GM12878 (cell line): Measurements from ENCODE around the gene BTBD7. TPM values are rescaled to one million over a fixed set of nuclear protein-coding genes. Genes with fewer than 3 reads are reported as not detected.

ENCODE experiments used
- ATAC-seq: fragments of 200-7000 bp; cut with Tn5 transposase; 3 replicates; pipeline ENCODE4 v1.9.1; 2020; ENCODE audit warnings: mild to moderate bottlenecking, moderate library complexity
- BruUV-seq: library from RNA; stranded (reverse); fragments of 400-500 nt; replicated peaks from 2 replicates; lab custom pipeline; 2021; lab: Mats Ljungman, UMichigan
- CTCF ChIA-PET: fragments of 300-600 bp; sonication (Branson Sonifier 250); formaldehyde crosslinking; extraction: SDS; loops from one replicate; lab custom pipeline; 2021; ENCODE audit warnings: inconsistent platforms; lab: Yijun Ruan, JAX
- POLR2A ChIA-PET: fragments of 350-600 bp; formaldehyde crosslinking; extraction: SDS; loops from one replicate; lab custom pipeline; 2021; ENCODE audit warnings: inconsistent platforms; lab: Charles Lee
- RAD21 ChIA-PET: fragments of 300-600 bp; sonication (Branson Sonifier 250); formaldehyde crosslinking; loops from one replicate; lab custom pipeline; 2023; ENCODE audit warnings: antibody characterized with exemption; ENCODE audit not compliant: unreplicated experiment; lab: Charles Lee
- SMC1A ChIA-PET: fragments of 300-600 bp; sonication (Branson Sonifier 250); formaldehyde crosslinking; loops from one replicate; lab custom pipeline; 2023; ENCODE audit not compliant: unreplicated experiment, uncharacterized antibody; lab: Charles Lee
- DNase-seq: peaks from one replicate; pipeline ENCODE4 v3.0.0-alpha.2; 2011; ENCODE audit warnings: low read depth, low spot score
- FAIRE-seq: peaks from 3 replicates; lab custom pipeline; 2011; peaks lifted over from hg19 to GRCh38; lab: Jason Lieb, UNC
- H2AFZ ChIP-seq: 2 replicates; pipeline ENCODE4 v1.6.0; 2011; ENCODE audit warnings: low read depth, low read length, control low read depth; ENCODE audit not compliant: control insufficient read depth
- H3K27ac ChIP-seq: 2 replicates; pipeline ENCODE4 v1.5.1; 2011; ENCODE audit warnings: control low read depth; ENCODE audit not compliant: control insufficient read depth, insufficient read depth
- H3K27me3 ChIP-seq, 2 experiments: replicated peaks in 1 of 2; 2 replicates each; pipeline versions ENCODE4 v1.6.0 to v1.6.1; 2011; ENCODE audit warnings: low read length in 1 of 2; ENCODE audit not compliant: control insufficient read depth in 2 of 2, insufficient read depth in 2 of 2
- H3K36me3 ChIP-seq, 2 experiments: 2 replicates each; pipeline ENCODE4 v1.5.1; 2011; ENCODE audit warnings: low read length in 1 of 2; ENCODE audit not compliant: control insufficient read depth in 2 of 2, insufficient read depth in 2 of 2
- H3K4me1 ChIP-seq: 2 replicates; pipeline ENCODE4 v1.6.1; 2011; ENCODE audit warnings: mild to moderate bottlenecking, low read length, moderate library complexity, mixed read lengths; ENCODE audit not compliant: control insufficient read depth, insufficient read depth
- H3K4me2 ChIP-seq: 2 replicates; pipeline ENCODE4 v1.6.0; 2011; ENCODE audit warnings: control low read depth; ENCODE audit not compliant: control insufficient read depth, insufficient read depth
- H3K4me3 ChIP-seq: fragments of 200-600 bp; sonication (generic); 2 replicates; pipeline ENCODE4 v1.5.1; 2016
- H3K79me2 ChIP-seq: 2 replicates; pipeline ENCODE4 v1.6.0; 2011; ENCODE audit warnings: low read length; ENCODE audit not compliant: control insufficient read depth, insufficient read depth
- H3K9ac ChIP-seq: 2 replicates; pipeline ENCODE4 v1.8.0; 2011; ENCODE audit warnings: low read length, control low read depth, mixed read lengths; ENCODE audit not compliant: control insufficient read depth, insufficient read depth
- H3K9me3 ChIP-seq: replicated peaks from 3 replicates; pipeline ENCODE4 v1.5.1; 2011; ENCODE audit warnings: mild to moderate bottlenecking, low read length; ENCODE audit not compliant: control insufficient read depth, insufficient read depth
- H4K20me1 ChIP-seq: 2 replicates; pipeline ENCODE4 v1.6.0; 2011; ENCODE audit not compliant: control insufficient read depth, insufficient read depth
- BHLHE40 ChIP-seq, 2 experiments: fragments of 450-650 bp in 1 of 2; IDR thresholded peaks; 2 replicates each; pipeline ENCODE4 v1.6.1; 2011 to 2017; ENCODE audit warnings: low read depth in 2 of 2, borderline replicate concordance in 1 of 2, improper control_type of control experiment in 1 of 2, low read length in 1 of 2, mild to moderate bottlenecking in 1 of 2
- CHD4 ChIP-seq: fragments of 200-600 bp; sonication (generic); IDR thresholded peaks from 2 replicates; pipeline ENCODE4 v1.6.1; 2016; ENCODE audit warnings: mild to moderate bottlenecking
- CREM ChIP-seq: IDR thresholded peaks from 2 replicates; pipeline ENCODE4 v1.6.1; 2014; ENCODE audit warnings: antibody characterized with exemption, low read depth
- EP300 ChIP-seq, 2 experiments: fragments of 150-350 bp in 1 of 2; IDR thresholded peaks; 2 replicates each; pipeline ENCODE4 v1.6.1; 2011 to 2012; ENCODE audit warnings: low read depth in 2 of 2, low read length in 2 of 2, borderline replicate concordance in 1 of 2, improper control_type of control experiment in 1 of 2, inconsistent platforms in 1 of 2; ENCODE audit not compliant: control insufficient read depth in 1 of 2
- IKZF2 ChIP-seq, 2 experiments: fragments of 450-650 bp; IDR thresholded peaks; 2 replicates each; pipeline ENCODE4 v1.6.1; 2017; ENCODE audit warnings: mild to moderate bottlenecking in 2 of 2, moderate library complexity in 2 of 2
- IRF4 ChIP-seq: IDR thresholded peaks from 2 replicates; pipeline ENCODE4 v1.6.1; 2011; ENCODE audit warnings: low read depth, low read length
- NBN ChIP-seq: fragments of 450-650 bp; IDR thresholded peaks from 2 replicates; pipeline ENCODE4 v1.6.1; 2016
- NR2F1 ChIP-seq: fragments of 450-650 bp; conservative IDR thresholded peaks from 2 replicates; pipeline ENCODE4 v1.6.1; 2017; ENCODE audit warnings: mild to moderate bottlenecking
- PAX8 ChIP-seq: fragments of 450-650 bp; IDR thresholded peaks from 2 replicates; pipeline ENCODE4 v1.6.1; 2017; ENCODE audit warnings: mild to moderate bottlenecking, moderate library complexity
- RELA ChIP-seq: fragments of 450-650 bp; IDR thresholded peaks from 2 replicates; pipeline ENCODE4 v1.8.0; 2014; ENCODE audit warnings: borderline replicate concordance; ENCODE audit not compliant: partially characterized antibody
- RUNX3 ChIP-seq: IDR thresholded peaks from 2 replicates; pipeline ENCODE4 v1.6.1; 2012; ENCODE audit warnings: low read length, inconsistent platforms
- SUPT20H ChIP-seq: IDR thresholded peaks from 2 replicates; pipeline ENCODE4 v1.6.1; 2011; ENCODE audit warnings: low read depth, mild to moderate bottlenecking, low read length, moderate library complexity, borderline replicate concordance; ENCODE audit not compliant: control insufficient read depth
- TARDBP ChIP-seq: IDR thresholded peaks from 2 replicates; pipeline ENCODE4 v1.6.1; 2016; ENCODE audit warnings: borderline replicate concordance
- ZNF274 ChIP-seq: IDR thresholded peaks from one replicate; pipeline ENCODE4 v1.8.0; 2011; ENCODE audit not compliant: insufficient read length, insufficient read depth
- ZNF622 ChIP-seq: fragments of 450-650 bp; IDR thresholded peaks from 2 replicates; pipeline ENCODE4 v1.6.1; 2017; ENCODE audit warnings: mild to moderate bottlenecking, inconsistent platforms
- in situ Hi-C: fragments of 300-500 bp; cut with MboI; formaldehyde crosslinking; loops from 9 replicates; pipeline ENCODE4 v1.14.3; 2018; ENCODE audit warnings: mixed read lengths
- intact Hi-C: fragments of 100-400 bp; cut with micrococcal nuclease; formaldehyde crosslinking; loops from one replicate; pipeline ENCODE4 v1.14.2; 2022; ENCODE audit not compliant: unreplicated experiment
- polyA plus RNA-seq, 11 experiments: library from polyadenylated mRNA; depleted of rRNA in 4 of 11; unstranded in 6 of 11; stranded (reverse) in 5 of 11; fragments of >200 nt; fragmentation: Nextera tagmentation in 4 of 11; fragmentation: Illumina TruSeq in 1 of 11; extraction: Ambion mirVana in 4 of 11; extraction: Trizol in 1 of 11; gene quantifications; 1 replicate in 1 of 11; 2 replicates in 10 of 11; pipeline versions ENCODE4 v1.2.1 to v1.2.3, GENCODE V29; 2011 to 2016; ENCODE audit warnings: inconsistent platforms in 2 of 11, missing spikeins in 2 of 11, low read depth in 1 of 11
- total RNA-seq, 4 experiments: library from RNA; depleted of rRNA in 3 of 4; stranded (reverse); fragments of >200 nt in 3 of 4; fragmentation: Illumina TruSeq in 1 of 4; extraction: Trizol in 1 of 4; gene quantifications; 2 replicates each; pipeline versions ENCODE4 v1.2.1 to v1.2.3, GENCODE V29; 2013 to 2021

The BTBD7 gene
- total and polyA plus RNA-seq, 10 of the 15 experiments (the other 5 are each of a cell fraction or from before 2014, with no cell fraction given) = 3.6 to 17.0 (median 9.6) TPM

DNA sequence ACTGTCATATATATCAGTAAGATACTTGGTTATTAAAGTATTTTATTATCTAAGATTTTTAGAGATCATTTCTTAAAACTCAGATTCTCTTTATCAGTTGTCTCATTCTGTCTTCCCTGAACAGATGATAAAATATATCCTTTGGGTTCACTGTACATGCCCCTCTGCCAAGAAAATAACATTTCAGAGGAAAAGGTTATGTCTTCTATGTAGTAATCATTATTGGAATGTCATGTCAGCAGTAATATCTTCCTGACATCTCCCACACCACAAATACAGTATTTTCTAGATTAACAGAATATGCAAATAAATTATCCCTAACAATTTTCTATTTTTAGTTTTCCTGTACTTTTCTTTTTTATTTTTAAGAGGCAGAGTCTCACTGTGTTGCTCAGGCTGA, 26.0 kb downstream of the BTBD7 start:
- Histone ChIP-seq H3K79me2 (peaks cover 37% of the 10 kb centered on the region), H3K9ac (no peak overlapping the region), H2AFZ (no peak overlapping the region), H3K9me3 (no peaks in the 10 kb centered on the region), H3K4me2 (no peak overlapping the region), H3K27ac (no peak overlapping the region), H3K4me1 (no peaks in the 10 kb centered on the region), H4K20me1 (peaks cover 5% of the 10 kb centered on the region; the same call in 1 of the 2 replicates), H3K27me3 (no peaks in the 10 kb centered on the region), H3K4me3 (no peak overlapping the region), H3K36me3 (peaks cover 0 to under 1% of the 10 kb centered on the region in 2 experiments; a peak in 1 of 4 replicates)
- SMC1A ChIA-PET = interaction anchor here (0.6 to 0.9 kb wide), 5 partner anchors 8 to 25 kb away, joined by 3 to 4 read pairs (median 3); no protein-coding TSS in a partner anchor
- no peak for FAIRE-seq
- ATAC-seq = no peak
- intact Hi-C loops = no loop called here
- BruUV-seq = no TSS peak
- RAD21 ChIA-PET = no interaction called here
- POLR2A ChIA-PET = no interaction called here
- CTCF ChIA-PET = no interaction called here
- in situ Hi-C loops = no loop called here
- no peak for TF ChIP-seq SUPT20H
- TF ChIP-seq PAX8 = no peak
- no peak for TF ChIP-seq EP300 (IDR thresholded peaks at IDR 0.05; ENCODE audit: borderline replicate concordance in 1 of 2, control insufficient read depth in 1 of 2, low read depth in 2 of 2, low read length in 2 of 2)
- no peak for TF ChIP-seq IKZF2 (IDR thresholded peaks at IDR 0.05)
- TF ChIP-seq RELA = no peak
- no peak for TF ChIP-seq NR2F1
- TF ChIP-seq IRF4 = no peak
- no peak for TF ChIP-seq RUNX3
- no peak for TF ChIP-seq ZNF274
- no peak for TF ChIP-seq TARDBP
- TF ChIP-seq BHLHE40 (IDR thresholded peaks at IDR 0.05; ENCODE audit: borderline replicate concordance in 1 of 2, low read depth in 2 of 2, low read length in 1 of 2) = no peak
- TF ChIP-seq ZNF622 = no peak
- TF ChIP-seq CREM = no peak
- no peak for TF ChIP-seq CHD4
- no peak for TF ChIP-seq NBN
- no peak for DNase-seq
